ENCODE measurements around the gene TMEM9.

DNA sequence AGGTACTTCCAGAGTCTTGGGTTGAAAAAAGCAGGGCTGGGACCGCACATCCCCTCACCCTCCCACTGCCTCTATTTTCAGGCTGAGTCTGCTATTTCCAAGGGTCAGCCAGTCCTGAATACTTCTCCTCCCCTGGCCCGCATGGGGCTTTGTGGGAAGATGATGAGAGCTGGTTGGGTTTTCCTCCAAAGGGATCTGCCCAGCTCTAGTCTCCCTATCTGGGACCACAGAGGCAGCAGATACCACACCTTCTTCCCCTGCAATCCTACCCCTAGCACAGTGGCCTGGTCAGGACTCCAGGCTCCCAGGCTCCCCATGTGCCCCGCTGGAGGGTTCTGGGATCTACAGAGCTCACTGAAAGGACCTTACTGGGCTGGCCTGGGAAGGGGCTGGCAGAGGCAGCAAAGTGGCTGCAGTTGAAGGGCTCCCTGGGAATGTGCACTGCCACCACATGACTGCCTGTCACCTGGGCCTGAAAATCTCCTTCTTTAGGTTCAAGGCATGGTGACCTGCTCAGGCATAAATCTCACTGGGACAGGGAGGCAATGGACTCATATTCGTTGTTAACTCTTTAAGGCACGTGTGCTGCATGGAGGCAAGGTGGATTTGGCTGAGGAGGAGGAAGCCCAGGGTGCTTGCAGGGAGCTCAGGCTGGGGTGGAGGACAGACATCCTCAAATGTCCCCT lies 55.1 kb downstream of the TMEM9 start:
- TF ChIP-seq POLR2A (IDR thresholded peaks at IDR 0.05; ENCODE audit: low read depth, low read length) (no peak), POLR2AphosphoS5 (IDR thresholded peaks at IDR 0.05; ENCODE audit: low read depth, low read length) (no peak)
